ENCODE data around the gene PRR12.

PRR12 gene

GRCh38 chr19:49590971-49591730 is at the start of gene PRR12:
Gene PRR12, plus strand, starts transcription at chr19:49591182. Its CDS starts 473 bp downstream, at chr19:49591655.
- peak; percentile 78 for DNase-seq

- no peak for DNase-seq
Measured at GRCh38 chr19:49541914-49542313, 49.1 kb upstream of the PRR12 start.

- DNase-seq = no peak
Measured at GRCh38 chr19:49542446-49542845, 48.5 kb upstream of the PRR12 start.

- no peak for DNase-seq
Measured at GRCh38 chr19:49543032-49543431, 48.0 kb upstream of the PRR12 start.

GRCh38 chr19:49544154-49544553 is 46.8 kb upstream of the PRR12 start:
- DNase-seq = no peak

GRCh38 chr19:49546825-49547565 is 44.0 kb upstream of the PRR12 start:
- peak; percentile 76 for DNase-seq

- DNase-seq = no peak
Measured at GRCh38 chr19:49549045-49549444, 41.9 kb upstream of the PRR12 start.

- no peak for DNase-seq
Measured at GRCh38 chr19:49551531-49551930, 39.5 kb upstream of the PRR12 start.

GRCh38 chr19:49552749-49553148 is 38.2 kb upstream of the PRR12 start:
- peak; percentile 38 for DNase-seq

- DNase-seq = peak; percentile 74
Measured at GRCh38 chr19:49553451-49554271, 37.3 kb upstream of the PRR12 start.

- peak; percentile 75 for DNase-seq
Measured at GRCh38 chr19:49554701-49555181, 36.2 kb upstream of the PRR12 start.

- peak; percentile 88 for DNase-seq
Measured at GRCh38 chr19:49555600-49556411, 35.2 kb upstream of the PRR12 start.

- DNase-seq = peak; percentile 65
Measured at GRCh38 chr19:49556412-49557398, 34.3 kb upstream of the PRR12 start.

- peak; percentile 35 for DNase-seq
Measured at GRCh38 chr19:49557641-49558325, 33.2 kb upstream of the PRR12 start.

GRCh38 chr19:49558591-49558990 is 32.4 kb upstream of the PRR12 start:
- DNase-seq = no peak

GRCh38 chr19:49559443-49559842 is 31.5 kb upstream of the PRR12 start:
- DNase-seq = no peak

GRCh38 chr19:49559928-49560327 is 31.1 kb upstream of the PRR12 start:
- no peak for DNase-seq

GRCh38 chr19:49560358-49560900 is 30.6 kb upstream of the PRR12 start:
- peak; percentile 64 for DNase-seq

GRCh38 chr19:49564616-49565045 is 26.4 kb upstream of the PRR12 start:
- no peak for DNase-seq

- DNase-seq = no peak
Measured at GRCh38 chr19:49565261-49565660, 25.7 kb upstream of the PRR12 start.

All from stimulated activated CD8-positive, alpha-beta memory T cell treated with anti-CD3 and anti-CD28 coated beads, Interleukin-4, amount 100 ng/mL, for 48 hours (primary cell).